GM12865 (cell line): ENCODE measurements around the gene NFATC2IP.

ENCODE experiments used
- DNase-seq: peaks from one replicate; pipeline ENCODE4 v3.0.0; 2010; ENCODE audit warnings: low read depth
- H3K4me3 ChIP-seq: 2 replicates; pipeline ENCODE4 v1.5.1; 2011; ENCODE audit warnings: mild to moderate bottlenecking, low read depth, low read length, control low read depth
- TF ChIP-seq, protein P1 (sequence below): IDR thresholded peaks from 2 replicates; pipeline ENCODE4 v1.5.1; 2011; ENCODE audit warnings: low read length, control low read depth, low read depth, inconsistent platforms; ENCODE audit not compliant: insufficient read depth; ENCODE audit errors: missing control alignments

NFATC2IP gene

DNA sequence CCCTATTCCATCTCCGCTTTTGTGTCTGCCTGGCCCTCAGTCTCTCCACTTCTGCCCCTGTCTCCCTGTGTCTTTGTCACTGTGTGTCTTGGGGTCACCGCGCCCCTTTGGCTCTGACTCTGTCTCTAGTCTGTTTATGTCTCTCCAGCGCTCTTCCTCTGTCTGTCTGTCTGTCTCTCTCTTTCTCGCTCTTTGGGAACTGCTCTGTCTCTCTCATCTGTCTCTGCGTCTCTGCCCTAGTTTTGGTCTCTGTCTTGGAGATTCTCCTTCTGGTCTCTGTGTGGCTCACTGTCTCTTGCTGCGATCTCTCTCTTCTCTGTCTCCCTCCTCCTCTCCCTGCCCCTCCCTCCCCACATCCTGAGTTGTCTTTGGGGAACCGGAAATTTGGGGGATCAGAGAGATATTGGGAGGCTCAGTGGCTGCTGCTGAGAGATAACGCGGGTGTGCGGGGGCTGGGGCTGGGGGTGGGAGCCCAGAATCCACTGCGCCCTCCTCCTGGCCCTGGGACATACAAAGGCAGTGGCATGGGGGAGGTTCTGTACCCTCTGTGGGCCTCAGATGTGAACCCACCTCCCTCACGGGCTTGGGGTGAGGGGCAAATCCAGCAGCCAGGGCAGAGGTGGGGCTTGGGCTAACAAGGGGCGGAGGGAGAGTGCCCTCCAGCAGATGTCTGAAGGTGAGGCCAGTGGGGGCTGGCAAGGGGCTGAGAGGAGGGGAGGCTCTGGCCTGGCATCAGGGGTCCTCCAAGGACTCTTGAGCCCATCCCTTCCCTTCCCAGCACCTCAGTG lies 58.5 kb downstream of the NFATC2IP start:
- TF ChIP-seq, protein P1, sequence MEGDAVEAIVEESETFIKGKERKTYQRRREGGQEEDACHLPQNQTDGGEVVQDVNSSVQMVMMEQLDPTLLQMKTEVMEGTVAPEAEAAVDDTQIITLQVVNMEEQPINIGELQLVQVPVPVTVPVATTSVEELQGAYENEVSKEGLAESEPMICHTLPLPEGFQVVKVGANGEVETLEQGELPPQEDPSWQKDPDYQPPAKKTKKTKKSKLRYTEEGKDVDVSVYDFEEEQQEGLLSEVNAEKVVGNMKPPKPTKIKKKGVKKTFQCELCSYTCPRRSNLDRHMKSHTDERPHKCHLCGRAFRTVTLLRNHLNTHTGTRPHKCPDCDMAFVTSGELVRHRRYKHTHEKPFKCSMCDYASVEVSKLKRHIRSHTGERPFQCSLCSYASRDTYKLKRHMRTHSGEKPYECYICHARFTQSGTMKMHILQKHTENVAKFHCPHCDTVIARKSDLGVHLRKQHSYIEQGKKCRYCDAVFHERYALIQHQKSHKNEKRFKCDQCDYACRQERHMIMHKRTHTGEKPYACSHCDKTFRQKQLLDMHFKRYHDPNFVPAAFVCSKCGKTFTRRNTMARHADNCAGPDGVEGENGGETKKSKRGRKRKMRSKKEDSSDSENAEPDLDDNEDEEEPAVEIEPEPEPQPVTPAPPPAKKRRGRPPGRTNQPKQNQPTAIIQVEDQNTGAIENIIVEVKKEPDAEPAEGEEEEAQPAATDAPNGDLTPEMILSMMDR: no peak
- no peak for DNase-seq
- H3K4me3 ChIP-seq: no peak overlapping the region

DNA sequence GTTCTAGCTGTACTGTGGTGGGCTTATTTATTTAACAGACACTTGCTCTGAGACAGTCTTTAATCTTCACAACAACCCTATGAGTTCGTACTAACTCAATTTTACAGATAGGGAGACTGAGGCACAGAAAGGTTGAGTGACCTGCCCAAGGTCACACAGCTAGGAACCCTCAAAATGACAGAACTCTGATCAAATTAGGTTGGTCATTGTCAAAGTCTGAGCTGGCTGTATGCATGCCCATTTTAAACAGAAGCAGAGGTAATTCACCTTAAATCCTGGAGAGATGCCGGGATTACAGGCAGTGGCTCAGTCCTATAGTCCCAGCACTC lies 59.1 kb downstream of the NFATC2IP start:
- TF ChIP-seq, protein P1: no peak
- H3K4me3 ChIP-seq: no peak overlapping the region
- DNase-seq: no peak

DNA sequence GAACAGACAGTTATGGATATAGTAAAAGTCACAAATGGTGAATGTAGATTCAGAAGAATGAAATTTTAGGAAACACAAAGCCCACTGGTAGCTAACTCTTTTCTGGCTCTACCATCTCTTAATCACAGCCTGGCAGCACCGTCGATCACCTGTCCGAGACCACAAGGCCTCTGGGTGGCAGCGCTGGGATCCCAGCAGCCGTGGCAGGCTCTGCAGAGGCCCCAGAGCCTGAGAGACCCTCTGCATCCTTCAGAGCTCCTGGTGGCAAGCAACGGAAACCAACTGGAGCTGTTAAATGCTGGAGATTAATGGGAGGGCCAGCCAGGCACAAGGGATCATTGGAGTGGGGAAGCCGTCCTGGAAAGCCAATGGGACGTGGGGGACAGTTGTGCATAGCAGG lies 60.4 kb downstream of the NFATC2IP start:
- no peak for DNase-seq
- TF ChIP-seq, protein P1: no peak
- no peak overlapping the region for H3K4me3 ChIP-seq

DNA sequence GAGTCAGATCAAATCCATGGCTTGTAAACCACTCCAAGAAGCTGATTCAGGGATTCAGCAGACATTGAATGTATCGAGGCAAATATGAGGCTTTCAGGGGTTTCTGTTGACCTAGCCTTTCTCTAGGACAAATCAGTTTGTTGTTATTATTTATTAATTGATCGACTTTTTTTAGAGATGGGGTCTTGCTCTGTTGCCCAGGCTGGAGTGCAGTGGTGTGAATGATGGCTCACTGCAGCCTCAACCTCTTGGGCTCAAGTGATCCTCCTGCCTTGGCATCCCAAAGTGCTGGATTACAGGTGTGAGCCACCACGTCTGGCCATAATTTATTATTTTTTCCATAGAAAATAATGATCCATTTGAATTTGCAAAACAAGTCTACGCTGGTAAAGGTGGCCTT lies 61.1 kb downstream of the NFATC2IP start:
- no peak overlapping the region for H3K4me3 ChIP-seq
- no peak for DNase-seq
- TF ChIP-seq, protein P1: no peak

DNA sequence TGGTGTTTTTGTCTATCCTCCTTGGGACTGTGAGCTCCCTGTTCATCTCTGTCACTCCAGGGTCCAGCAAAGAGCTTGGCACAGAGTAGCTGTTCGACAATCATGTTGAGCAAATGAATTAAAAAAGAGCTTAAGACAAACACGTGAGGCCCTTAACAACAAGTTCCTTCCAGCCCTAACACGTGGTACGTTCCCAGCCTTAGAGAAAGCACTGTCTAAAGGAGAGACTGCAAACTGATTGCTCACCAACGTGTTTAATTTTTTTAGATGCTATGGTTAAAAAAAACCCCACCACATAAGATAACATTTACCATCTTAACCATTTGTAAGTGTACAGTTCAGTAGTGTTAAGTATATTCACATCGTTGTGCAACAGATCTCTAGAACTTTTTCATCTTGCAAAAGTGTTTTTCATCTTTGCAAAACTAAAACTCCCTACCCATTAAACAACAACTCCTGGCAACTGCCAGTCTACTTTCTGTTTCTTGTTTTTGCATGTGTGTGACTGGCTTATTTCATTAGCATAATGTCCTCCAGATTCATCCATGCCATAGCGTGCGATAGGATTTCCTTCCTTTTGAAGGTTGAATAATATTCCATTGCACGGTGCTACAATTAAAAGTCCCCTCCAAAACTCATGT lies 62.3 kb downstream of the NFATC2IP start:
- TF ChIP-seq, protein P1: no peak
- no peak for DNase-seq
- H3K4me3 ChIP-seq: no peak overlapping the region

DNA sequence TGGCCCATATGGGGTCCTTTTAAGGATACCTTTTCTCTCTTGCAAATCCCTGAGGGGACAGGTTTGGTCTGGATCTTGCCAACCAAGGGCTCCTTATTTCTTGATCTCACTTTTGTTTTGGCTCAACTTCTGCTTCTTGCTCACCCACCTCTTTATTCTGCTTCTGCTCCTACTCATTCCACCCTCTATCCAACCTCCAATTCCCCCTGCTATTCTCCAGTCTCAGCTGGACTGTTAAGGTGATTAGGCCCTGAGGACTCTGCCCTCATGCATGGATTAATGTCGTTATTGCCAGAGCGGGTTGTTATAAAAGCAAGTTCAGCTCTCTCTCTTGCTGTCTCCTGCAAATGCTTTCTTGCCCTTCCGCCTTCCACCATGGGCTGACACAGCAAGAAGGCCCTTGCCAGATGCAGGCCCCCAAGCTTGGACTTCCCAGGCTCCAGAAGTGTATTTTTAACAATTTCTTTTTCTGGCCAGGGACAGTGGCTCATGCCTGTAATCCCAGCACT lies 63.9 kb downstream of the NFATC2IP start:
- TF ChIP-seq, protein P1: no peak
- peak; percentile 13 for DNase-seq

More for the DNA sequence above, 63.9 kb downstream of the NFATC2IP start:
- no peak overlapping the region for H3K4me3 ChIP-seq
